Measurements from ENCODE around the gene KREMEN1. TPM values are rescaled to one million over a fixed set of nuclear protein-coding genes. Genes with fewer than 3 reads are reported as not detected.
A peak's percentile ranks its signal among the peaks of the same experiment; 100 is the strongest.

Gene KREMEN1
- total RNA-seq, 1 experiment from 2014 or later = not detected

GRCh38 chr22:29193021-29193420 lies 120.2 kb downstream of the KREMEN1 start:
- Histone ChIP-seq H3K27me3 (ENCODE audit: low read length) (no peaks in the 10 kb centered on the region), H3K9me3 (ENCODE audit: low read length) (no peaks in the 10 kb centered on the region), H3K4me3 (ENCODE audit: low read length) (no peak overlapping the region), H3K27ac (ENCODE audit: low read length) (no peak overlapping the region), H3K9me2 (replicated peaks; ENCODE audit: insufficient read depth, low read length) (no peaks in the 10 kb centered on the region), H3K4me1 (ENCODE audit: low read length) (no peaks in the 10 kb centered on the region), H3K9ac (ENCODE audit: low read length) (no peak overlapping the region), H2AFZ (ENCODE audit: low read length) (no peak overlapping the region), H3K4me2 (ENCODE audit: low read depth, low read length, poor library complexity, severe bottlenecking) (no peak overlapping the region), H3K79me2 (ENCODE audit: low read length) (no peaks in the 10 kb centered on the region), H4K20me1 (ENCODE audit: insufficient read depth, low read depth, low read length) (no peaks in the 10 kb centered on the region), H3K36me3 (ENCODE audit: insufficient read depth, low read length) (no peaks in the 10 kb centered on the region)
- DNase-seq = no peak

GRCh38 chr22:29194184-29194583 lies 121.3 kb downstream of the KREMEN1 start:
- Histone ChIP-seq H3K9me2 (replicated peaks; ENCODE audit: insufficient read depth, low read length) (no peaks in the 10 kb centered on the region), H3K4me1 (ENCODE audit: low read length) (no peaks in the 10 kb centered on the region), H4K20me1 (ENCODE audit: insufficient read depth, low read depth, low read length) (no peaks in the 10 kb centered on the region), H3K9me3 (ENCODE audit: low read length) (no peaks in the 10 kb centered on the region), H3K36me3 (ENCODE audit: insufficient read depth, low read length) (no peaks in the 10 kb centered on the region), H3K27me3 (ENCODE audit: low read length) (no peaks in the 10 kb centered on the region), H3K4me2 (ENCODE audit: low read depth, low read length, poor library complexity, severe bottlenecking) (no peak overlapping the region), H3K79me2 (ENCODE audit: low read length) (no peaks in the 10 kb centered on the region), H3K4me3 (ENCODE audit: low read length) (no peak overlapping the region), H3K27ac (ENCODE audit: low read length) (no peak overlapping the region), H2AFZ (ENCODE audit: low read length) (no peak overlapping the region), H3K9ac (ENCODE audit: low read length) (no peak overlapping the region)
- peak; percentile 66 for DNase-seq

- Histone ChIP-seq H3K27ac (ENCODE audit: low read length) (no peak overlapping the region), H3K79me2 (ENCODE audit: low read length) (no peaks in the 10 kb centered on the region), H2AFZ (ENCODE audit: low read length) (no peak overlapping the region), H3K4me3 (ENCODE audit: low read length) (no peak overlapping the region), H3K9me2 (replicated peaks; ENCODE audit: insufficient read depth, low read length) (no peaks in the 10 kb centered on the region), H3K4me2 (ENCODE audit: low read depth, low read length, poor library complexity, severe bottlenecking) (no peak overlapping the region), H4K20me1 (ENCODE audit: insufficient read depth, low read depth, low read length) (no peaks in the 10 kb centered on the region), H3K36me3 (ENCODE audit: insufficient read depth, low read length) (no peaks in the 10 kb centered on the region), H3K9ac (ENCODE audit: low read length) (no peak overlapping the region), H3K27me3 (ENCODE audit: low read length) (no peaks in the 10 kb centered on the region), H3K9me3 (ENCODE audit: low read length) (no peaks in the 10 kb centered on the region), H3K4me1 (ENCODE audit: low read length) (no peaks in the 10 kb centered on the region)
- no peak for DNase-seq
Observed at GRCh38 chr22:29195118-29195963, 122.5 kb downstream of the KREMEN1 start.

- no peak overlapping the region for H3K9ac ChIP-seq (ENCODE audit: low read length)
- no peaks in the 10 kb centered on the region for H3K36me3 ChIP-seq (ENCODE audit: insufficient read depth, low read length)
- no peaks in the 10 kb centered on the region for H3K79me2 ChIP-seq (ENCODE audit: low read length)
- H3K4me1 ChIP-seq (ENCODE audit: low read length) = no peaks in the 10 kb centered on the region
- H3K4me2 ChIP-seq (ENCODE audit: low read depth, low read length, poor library complexity, severe bottlenecking) = no peak overlapping the region
- no peaks in the 10 kb centered on the region for H3K27me3 ChIP-seq (ENCODE audit: low read length)
- DNase-seq = no peak
- H2AFZ ChIP-seq (ENCODE audit: low read length) = no peak overlapping the region
- no peaks in the 10 kb centered on the region for H3K9me3 ChIP-seq (ENCODE audit: low read length)
- H3K4me3 ChIP-seq (ENCODE audit: low read length) = no peak overlapping the region
- no peaks in the 10 kb centered on the region for H3K9me2 ChIP-seq (replicated peaks; ENCODE audit: insufficient read depth, low read length)
- no peaks in the 10 kb centered on the region for H4K20me1 ChIP-seq (ENCODE audit: insufficient read depth, low read depth, low read length)
- no peak overlapping the region for H3K27ac ChIP-seq (ENCODE audit: low read length)
Observed at GRCh38 chr22:29195964-29196666, 123.3 kb downstream of the KREMEN1 start.

GRCh38 chr22:29197096-29197495 lies 124.3 kb downstream of the KREMEN1 start:
- H3K27me3 ChIP-seq (ENCODE audit: low read length) = no peaks in the 10 kb centered on the region
- no peak for DNase-seq
- H3K27ac ChIP-seq (ENCODE audit: low read length) = no peak overlapping the region
- H3K36me3 ChIP-seq (ENCODE audit: insufficient read depth, low read length) = no peaks in the 10 kb centered on the region
- H3K4me1 ChIP-seq (ENCODE audit: low read length) = no peaks in the 10 kb centered on the region
- no peaks in the 10 kb centered on the region for H3K79me2 ChIP-seq (ENCODE audit: low read length)
- H4K20me1 ChIP-seq (ENCODE audit: insufficient read depth, low read depth, low read length) = no peaks in the 10 kb centered on the region
- no peaks in the 10 kb centered on the region for H3K9me2 ChIP-seq (replicated peaks; ENCODE audit: insufficient read depth, low read length)
- H3K4me2 ChIP-seq (ENCODE audit: low read depth, low read length, poor library complexity, severe bottlenecking) = no peak overlapping the region
- H2AFZ ChIP-seq (ENCODE audit: low read length) = no peak overlapping the region
- no peak overlapping the region for H3K9ac ChIP-seq (ENCODE audit: low read length)
- no peak overlapping the region for H3K4me3 ChIP-seq (ENCODE audit: low read length)
- no peaks in the 10 kb centered on the region for H3K9me3 ChIP-seq (ENCODE audit: low read length)

DNA sequence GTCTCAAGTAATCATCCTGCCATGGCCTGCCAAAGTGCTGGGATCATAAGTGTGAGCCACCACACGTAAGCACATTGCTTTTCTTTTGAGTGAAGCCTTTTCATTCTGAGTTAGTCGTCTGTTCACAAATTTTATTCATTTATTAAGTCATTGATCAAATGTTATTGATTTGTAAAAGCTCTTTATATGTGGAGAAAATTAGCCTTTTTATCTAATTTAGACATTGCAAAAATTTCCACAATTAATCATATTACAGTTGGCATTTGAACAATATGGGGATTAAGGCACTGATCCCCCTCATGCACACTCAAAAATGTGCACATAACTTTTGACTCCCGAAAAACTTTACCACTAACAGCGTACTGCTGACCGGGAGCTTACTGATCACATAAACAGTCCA lies 125.4 kb downstream of the KREMEN1 start:
- Histone ChIP-seq H4K20me1 (ENCODE audit: insufficient read depth, low read depth, low read length) (peaks cover 4% of the 10 kb centered on the region; the same call in 1 of the 2 replicates), H3K9me3 (ENCODE audit: low read length) (no peaks in the 10 kb centered on the region), H3K36me3 (ENCODE audit: insufficient read depth, low read length) (no peaks in the 10 kb centered on the region), H3K9me2 (replicated peaks; ENCODE audit: insufficient read depth, low read length) (no peaks in the 10 kb centered on the region), H2AFZ (ENCODE audit: low read length) (no peak overlapping the region), H3K9ac (ENCODE audit: low read length) (no peak overlapping the region), H3K4me2 (ENCODE audit: low read depth, low read length, poor library complexity, severe bottlenecking) (no peak overlapping the region), H3K4me3 (ENCODE audit: low read length) (no peak overlapping the region), H3K4me1 (ENCODE audit: low read length) (peaks cover 3% of the 10 kb centered on the region), H3K27ac (ENCODE audit: low read length) (no peak overlapping the region), H3K79me2 (ENCODE audit: low read length) (no peaks in the 10 kb centered on the region), H3K27me3 (ENCODE audit: low read length) (no peaks in the 10 kb centered on the region)
- no peak for DNase-seq

- no peak overlapping the region for H3K27ac ChIP-seq (ENCODE audit: low read length)
- no peak overlapping the region for H2AFZ ChIP-seq (ENCODE audit: low read length)
- no peaks in the 10 kb centered on the region for H3K79me2 ChIP-seq (ENCODE audit: low read length)
- H3K4me1 ChIP-seq (ENCODE audit: low read length) = peaks cover 3% of the 10 kb centered on the region
- H3K36me3 ChIP-seq (ENCODE audit: insufficient read depth, low read length) = no peaks in the 10 kb centered on the region
- no peaks in the 10 kb centered on the region for H3K27me3 ChIP-seq (ENCODE audit: low read length)
- H3K4me3 ChIP-seq (ENCODE audit: low read length) = no peak overlapping the region
- no peak for DNase-seq
- no peak overlapping the region for H3K9ac ChIP-seq (ENCODE audit: low read length)
- peaks cover 4% of the 10 kb centered on the region; the same call in 1 of the 2 replicates for H4K20me1 ChIP-seq (ENCODE audit: insufficient read depth, low read depth, low read length)
- H3K9me3 ChIP-seq (ENCODE audit: low read length) = no peaks in the 10 kb centered on the region
- H3K9me2 ChIP-seq (replicated peaks; ENCODE audit: insufficient read depth, low read length) = no peaks in the 10 kb centered on the region
- no peak overlapping the region for H3K4me2 ChIP-seq (ENCODE audit: low read depth, low read length, poor library complexity, severe bottlenecking)
Observed at GRCh38 chr22:29199702-29200400, 127.0 kb downstream of the KREMEN1 start.

GRCh38 chr22:29200901-29201300 lies 128.1 kb downstream of the KREMEN1 start:
- Histone ChIP-seq H3K9ac (ENCODE audit: low read length) (no peak overlapping the region), H3K27me3 (ENCODE audit: low read length) (no peaks in the 10 kb centered on the region), H2AFZ (ENCODE audit: low read length) (no peak overlapping the region), H3K27ac (ENCODE audit: low read length) (no peak overlapping the region), H3K79me2 (ENCODE audit: low read length) (no peaks in the 10 kb centered on the region), H3K4me2 (ENCODE audit: low read depth, low read length, poor library complexity, severe bottlenecking) (no peak overlapping the region), H3K4me3 (ENCODE audit: low read length) (no peak overlapping the region), H3K36me3 (ENCODE audit: insufficient read depth, low read length) (no peaks in the 10 kb centered on the region), H4K20me1 (ENCODE audit: insufficient read depth, low read depth, low read length) (peaks cover 4% of the 10 kb centered on the region; the same call in 1 of the 2 replicates), H3K4me1 (ENCODE audit: low read length) (peaks cover 3% of the 10 kb centered on the region), H3K9me3 (ENCODE audit: low read length) (no peaks in the 10 kb centered on the region), H3K9me2 (replicated peaks; ENCODE audit: insufficient read depth, low read length) (no peaks in the 10 kb centered on the region)
- no peak for DNase-seq
